H1 (cell line): Measurements from ENCODE around the gene ANKRD11. TPM values are rescaled to one million over a fixed set of nuclear protein-coding genes. Genes with fewer than 3 reads are reported as not detected.

ENCODE experiments used
- CTCF ChIA-PET: fragments of 300-600 bp; sonication (Branson Sonifier 250); formaldehyde crosslinking; loops from one replicate; lab custom pipeline; 2021; ENCODE audit not compliant: partially characterized antibody; lab: Charles Lee
- POLR2A ChIA-PET: fragments of 300-600 bp; sonication (Branson Sonifier 250); formaldehyde crosslinking; loops from one replicate; lab custom pipeline; 2021; ENCODE audit warnings: inconsistent platforms; ENCODE audit not compliant: partially characterized antibody; lab: Charles Lee
- DNase-seq, 2 experiments: peaks; one replicate each; pipeline versions ENCODE4 v3.0.0 to v3.0.0-alpha.2; 2010 to 2022; ENCODE audit warnings: low spot score in 2 of 2, low read depth in 1 of 2, mixed read lengths in 1 of 2
- FAIRE-seq: peaks from 2 replicates; lab custom pipeline; 2011; peaks lifted over from hg19 to GRCh38; lab: Jason Lieb, UNC
- H2AFZ ChIP-seq: 2 replicates; pipeline ENCODE4 v1.8.1; 2012; ENCODE audit warnings: low read length, inconsistent platforms
- H2AK5ac ChIP-seq: 2 replicates; pipeline ENCODE4 v1.6.1; 2013; ENCODE audit warnings: low read depth, low read length
- H2BK120ac ChIP-seq: replicated peaks from 2 replicates; pipeline ENCODE3; 2013; ENCODE audit warnings: low read depth, low read length, inconsistent platforms
- H2BK12ac ChIP-seq: 2 replicates; pipeline ENCODE4 v1.6.1; 2013; ENCODE audit warnings: low read depth, low read length
- H2BK15ac ChIP-seq: 2 replicates; pipeline ENCODE4 v1.6.1; 2013; ENCODE audit warnings: low read length
- H2BK20ac ChIP-seq: 2 replicates; pipeline ENCODE4 v1.6.1; 2013; ENCODE audit warnings: low read length
- H2BK5ac ChIP-seq: 2 replicates; pipeline ENCODE4 v1.6.1; 2013; ENCODE audit warnings: low read depth, low read length
- H3K14ac ChIP-seq: 2 replicates; pipeline ENCODE4 v1.6.1; 2013; ENCODE audit warnings: inconsistent platforms; ENCODE audit not compliant: insufficient read length
- H3K18ac ChIP-seq: 2 replicates; pipeline ENCODE4 v1.6.1; 2013; ENCODE audit warnings: low read length; ENCODE audit errors: extremely low read depth
- H3K23ac ChIP-seq: 2 replicates; pipeline ENCODE4 v1.6.1; 2013; ENCODE audit warnings: inconsistent platforms; ENCODE audit not compliant: insufficient read length
- H3K23me2 ChIP-seq: 2 replicates; pipeline ENCODE4 v1.6.1; 2013; ENCODE audit warnings: low read depth, low read length
- H3K27ac ChIP-seq: 2 replicates; pipeline ENCODE4 v1.6.1; 2011; ENCODE audit warnings: low read depth, low read length, inconsistent platforms
- H3K27me3 ChIP-seq, 4 experiments: replicated peaks in 1 of 4; 1 replicate in 1 of 4; 2 replicates in 3 of 4; pipeline versions ENCODE4 v1.6.1 to v1.8.1; 2011 to 2013; ENCODE audit warnings: low read length in 3 of 4, mild to moderate bottlenecking in 3 of 4, inconsistent platforms in 2 of 4, mixed read lengths in 2 of 4, moderate library complexity in 1 of 4; ENCODE audit not compliant: control insufficient read depth in 3 of 4, insufficient read depth in 3 of 4; ENCODE audit errors: extremely low read depth in 1 of 4
- H3K36me3 ChIP-seq, 4 experiments: 2 replicates each; pipeline versions ENCODE4 v1.6.1 to v1.8.1; 2011 to 2013; ENCODE audit warnings: mild to moderate bottlenecking in 4 of 4, low read length in 3 of 4, moderate library complexity in 2 of 4, control low read depth in 1 of 4, inconsistent platforms in 1 of 4; ENCODE audit not compliant: insufficient read depth in 4 of 4, control insufficient read depth in 2 of 4
- H3K4ac ChIP-seq: replicated peaks from 2 replicates; pipeline ENCODE3; 2013; ENCODE audit warnings: low read length, low read depth, mixed read lengths, inconsistent platforms; ENCODE audit not compliant: insufficient read length
- H3K4me1 ChIP-seq, 4 experiments: replicated peaks in 1 of 4; 1 replicate in 1 of 4; 2 replicates in 3 of 4; pipeline versions ENCODE4 v1.6.1 to v1.8.1; 2011 to 2013; ENCODE audit warnings: low read length in 3 of 4, inconsistent platforms in 2 of 4, mixed read lengths in 1 of 4; ENCODE audit not compliant: insufficient read depth in 4 of 4, control insufficient read depth in 3 of 4
- H3K4me2 ChIP-seq, 2 experiments: 2 replicates each; pipeline versions ENCODE4 v1.6.1 to v1.8.1; 2011 to 2013; ENCODE audit warnings: low read depth in 2 of 2, low read length in 2 of 2, control low read depth in 1 of 2, inconsistent platforms in 1 of 2, mild to moderate bottlenecking in 1 of 2; ENCODE audit not compliant: insufficient read depth in 1 of 2
- H3K4me3 ChIP-seq, 4 experiments: fragments of 200-600, 300-600 bp in 1 of 4; sonication (generic), shearing (Covaris generic), sonication (Bioruptor Twin) in 1 of 4; 2 replicates each; pipeline versions ENCODE4 v1.5.1 to v1.8.1; 2011 to 2016; ENCODE audit warnings: low read length in 4 of 4, low read depth in 3 of 4, control low read depth in 2 of 4, inconsistent platforms in 2 of 4, mild to moderate bottlenecking in 2 of 4, mixed read lengths in 1 of 4, moderate library complexity in 1 of 4; ENCODE audit not compliant: insufficient read depth in 2 of 4; ENCODE audit errors: extremely low read depth in 1 of 4
- H3K56ac ChIP-seq: replicated peaks from 2 replicates; pipeline ENCODE3; 2013; ENCODE audit warnings: low read depth, mild to moderate bottlenecking, mixed read lengths, low read length, inconsistent platforms; ENCODE audit not compliant: insufficient read length
- H3K79me1 ChIP-seq: 2 replicates; pipeline ENCODE4 v1.6.1; 2013; ENCODE audit warnings: low read depth, low read length, control low read depth
- H3K79me2 ChIP-seq, 2 experiments: 2 replicates each; pipeline versions ENCODE4 v1.6.1 to v1.8.1; 2012 to 2013; ENCODE audit warnings: low read length in 2 of 2, mild to moderate bottlenecking in 2 of 2, inconsistent platforms in 1 of 2; ENCODE audit not compliant: insufficient read depth in 2 of 2, control insufficient read depth in 1 of 2
- H3K9ac ChIP-seq, 4 experiments: replicated peaks in 1 of 4; 1 replicate in 1 of 4; 2 replicates in 3 of 4; pipeline versions ENCODE4 v1.6.1 to v1.8.1; 2011 to 2013; ENCODE audit warnings: low read depth in 3 of 4, low read length in 3 of 4, control low read depth in 2 of 4, mild to moderate bottlenecking in 2 of 4, moderate library complexity in 2 of 4, inconsistent platforms in 1 of 4; ENCODE audit errors: extremely low read depth in 1 of 4
- H3K9me3 ChIP-seq, 2 experiments: 2 replicates each; pipeline versions ENCODE4 v1.6.1 to v1.8.1; 2012 to 2013; ENCODE audit warnings: mild to moderate bottlenecking in 2 of 2, moderate library complexity in 2 of 2, control low read depth in 1 of 2, inconsistent platforms in 1 of 2, low read depth in 1 of 2, low read length in 1 of 2, mixed read lengths in 1 of 2; ENCODE audit not compliant: insufficient read depth in 2 of 2
- H4K20me1 ChIP-seq, 2 experiments: replicated peaks in 1 of 2; 2 replicates each; pipeline versions ENCODE3 to v1.8.1; 2011 to 2013; ENCODE audit warnings: inconsistent platforms in 2 of 2, low read length in 2 of 2, mild to moderate bottlenecking in 1 of 2; ENCODE audit not compliant: insufficient read depth in 2 of 2, control insufficient read depth in 1 of 2
- H4K5ac ChIP-seq: 2 replicates; pipeline ENCODE4 v1.6.1; 2013; ENCODE audit warnings: low read length, low read depth, mixed read lengths, inconsistent platforms; ENCODE audit not compliant: insufficient read length
- H4K8ac ChIP-seq: 2 replicates; pipeline ENCODE4 v1.8.0; 2013; ENCODE audit warnings: mild to moderate bottlenecking, moderate library complexity, low read length, inconsistent platforms; ENCODE audit not compliant: insufficient read depth; ENCODE audit errors: extremely low read depth
- H4K91ac ChIP-seq: replicated peaks from 2 replicates; pipeline ENCODE3; 2013; ENCODE audit warnings: low read length, mixed read lengths, inconsistent platforms; ENCODE audit not compliant: insufficient read length
- CBX5 ChIP-seq: fragments of 300-800, 300-1000 bp; sonication (generic); IDR thresholded peaks from 2 replicates; pipeline ENCODE4 v1.7.1; 2016; ENCODE audit warnings: antibody characterized with exemption, low read length, low read depth
- CEBPB ChIP-seq: IDR thresholded peaks from 2 replicates; pipeline ENCODE4 v1.6.1; 2012; ENCODE audit warnings: low read depth, low read length
- whole genome bisulfite sequencing, 2 experiments: shearing (Covaris generic) in 1 of 2; methylation state at CpG; one replicate each; pipeline versions ENCODE4 v1.1.6 to v1.1.7; 2013 to 2015; ENCODE audit warnings: low lambda C conversion rate in 2 of 2, mixed read lengths in 2 of 2, inconsistent platforms in 1 of 2, low coverage in 1 of 2, missing lambda C conversion rate in 1 of 2; ENCODE audit not compliant: insufficient replicate concordance in 2 of 2, insufficient coverage in 1 of 2, insufficient read length in 1 of 2; ENCODE audit errors: extremely low coverage in 1 of 2, missing lambda C conversion rate in 1 of 2; 5-methylcytosine and 5-hydroxymethylcytosine counted together
- polyA plus RNA-seq, 7 experiments: library from polyadenylated mRNA; depleted of rRNA in 3 of 7; stranded (reverse) in 5 of 7; unstranded in 2 of 7; fragments of >200 nt in 5 of 7; fragments of 200-250 nt in 2 of 7; gene quantifications; 1 replicate in 5 of 7; 2 replicates in 1 of 7; 4 replicates in 1 of 7; pipeline versions ENCODE4 v1.2.1 to v1.2.3, GENCODE V29; 2011 to 2013; ENCODE audit warnings: missing spikeins in 2 of 7, mixed read lengths in 2 of 7
- total RNA-seq: library from RNA; stranded (reverse); fragmentation: NEBNext Ultra II Directional; extraction: Animal tissue kit (Norgen Biotek cat#: 25700); gene quantifications from 2 replicates; pipeline ENCODE4 v1.2.1, GENCODE V29; 2021
- TF ChIP-seq, protein P1 (sequence below), 3 experiments: IDR thresholded peaks; 1 replicate in 2 of 3; 2 replicates in 1 of 3; pipeline versions ENCODE4 v1.5.1 to v1.6.1; 2011; ENCODE audit warnings: low read length in 3 of 3, mild to moderate bottlenecking in 3 of 3, inconsistent platforms in 2 of 3, low read depth in 1 of 3, moderate library complexity in 1 of 3; ENCODE audit not compliant: insufficient read depth in 1 of 3; ENCODE audit errors: control extremely low read depth in 1 of 3
- TF ChIP-seq, protein P2 (sequence below): IDR thresholded peaks from 2 replicates; pipeline ENCODE4 v1.6.1; 2012; ENCODE audit warnings: inconsistent platforms

Gene ANKRD11
- total and polyA plus RNA-seq, 2 of the 8 experiments (the other 6 are each of a cell fraction or from before 2014, with no cell fraction given): 46.5 to 142 TPM

DNA sequence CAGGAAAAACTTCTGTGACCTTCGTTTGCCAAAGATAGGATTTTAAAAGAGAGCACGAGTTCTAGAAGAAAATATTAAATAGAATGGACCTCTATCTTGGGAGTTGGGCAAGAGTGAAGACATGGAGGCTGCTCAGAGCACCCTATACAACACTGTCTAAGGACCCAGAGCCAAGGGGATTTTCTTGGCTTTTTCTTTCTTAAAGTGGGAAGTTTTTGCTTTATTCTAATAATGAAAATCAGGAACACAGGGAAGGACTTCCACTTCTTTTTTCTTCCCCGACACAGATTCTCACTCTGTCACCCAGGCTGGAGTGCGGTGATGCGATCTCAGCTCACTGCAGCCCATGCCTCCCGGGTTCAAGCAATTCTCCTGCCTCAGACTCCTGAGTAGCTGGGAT, 178.7 kb downstream of the ANKRD11 start:
- H2BK5ac ChIP-seq: no peak overlapping the region
- CTCF ChIA-PET: interaction anchor here (2.6 to 4.0 kb wide), 3 partner anchors 15 to 23 kb away, joined by 12 to 14 read pairs (median 13); no protein-coding TSS in a partner anchor
- TF ChIP-seq, protein P1, sequence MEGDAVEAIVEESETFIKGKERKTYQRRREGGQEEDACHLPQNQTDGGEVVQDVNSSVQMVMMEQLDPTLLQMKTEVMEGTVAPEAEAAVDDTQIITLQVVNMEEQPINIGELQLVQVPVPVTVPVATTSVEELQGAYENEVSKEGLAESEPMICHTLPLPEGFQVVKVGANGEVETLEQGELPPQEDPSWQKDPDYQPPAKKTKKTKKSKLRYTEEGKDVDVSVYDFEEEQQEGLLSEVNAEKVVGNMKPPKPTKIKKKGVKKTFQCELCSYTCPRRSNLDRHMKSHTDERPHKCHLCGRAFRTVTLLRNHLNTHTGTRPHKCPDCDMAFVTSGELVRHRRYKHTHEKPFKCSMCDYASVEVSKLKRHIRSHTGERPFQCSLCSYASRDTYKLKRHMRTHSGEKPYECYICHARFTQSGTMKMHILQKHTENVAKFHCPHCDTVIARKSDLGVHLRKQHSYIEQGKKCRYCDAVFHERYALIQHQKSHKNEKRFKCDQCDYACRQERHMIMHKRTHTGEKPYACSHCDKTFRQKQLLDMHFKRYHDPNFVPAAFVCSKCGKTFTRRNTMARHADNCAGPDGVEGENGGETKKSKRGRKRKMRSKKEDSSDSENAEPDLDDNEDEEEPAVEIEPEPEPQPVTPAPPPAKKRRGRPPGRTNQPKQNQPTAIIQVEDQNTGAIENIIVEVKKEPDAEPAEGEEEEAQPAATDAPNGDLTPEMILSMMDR (IDR thresholded peaks at IDR 0.05; ENCODE audit: control extremely low read depth in 1 of 3, insufficient read depth in 1 of 3, low read depth in 1 of 3, low read length in 3 of 3): no peak
- TF ChIP-seq CEBPB: no peak
- TF ChIP-seq, protein P2, sequence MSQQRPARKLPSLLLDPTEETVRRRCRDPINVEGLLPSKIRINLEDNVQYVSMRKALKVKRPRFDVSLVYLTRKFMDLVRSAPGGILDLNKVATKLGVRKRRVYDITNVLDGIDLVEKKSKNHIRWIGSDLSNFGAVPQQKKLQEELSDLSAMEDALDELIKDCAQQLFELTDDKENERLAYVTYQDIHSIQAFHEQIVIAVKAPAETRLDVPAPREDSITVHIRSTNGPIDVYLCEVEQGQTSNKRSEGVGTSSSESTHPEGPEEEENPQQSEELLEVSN: no peak
- no peak for TF ChIP-seq CBX5

More for the DNA sequence above, 178.7 kb downstream of the ANKRD11 start:
- Histone ChIP-seq H3K79me1 (peaks cover 47% of the 10 kb centered on the region), H2BK12ac (no peak overlapping the region), H3K36me3 (peaks cover 2 to 8% (median 3%) of the 10 kb centered on the region in 4 experiments; a peak in 6 of 8 replicates), H2BK15ac (no peak overlapping the region), H2AK5ac (no peak overlapping the region), H3K23ac (no peak overlapping the region), H3K79me2 (peaks cover 5 to 100% of the 10 kb centered on the region in 2 experiments; a peak in 3 of 4 replicates), H4K5ac (no peak overlapping the region), H2BK20ac (no peak overlapping the region), H3K14ac (no peak overlapping the region), H4K8ac (no peak overlapping the region), H3K18ac (no peak overlapping the region), H4K91ac (no peak overlapping the region), H3K23me2 (no peaks in the 10 kb centered on the region), H3K4me2 (no peak overlapping the region), H3K4ac (no peak overlapping the region), H3K27me3 (no peaks in the 10 kb centered on the region), H3K56ac (no peak overlapping the region), H3K4me3 (no peak overlapping the region), H3K9me3 (no peaks in the 10 kb centered on the region), H2BK120ac (no peak overlapping the region), H4K20me1 (peaks cover 36 to 70% of the 10 kb centered on the region in 2 experiments), H3K9ac (no peak overlapping the region), H3K27ac (no peak overlapping the region), H2AFZ (no peak overlapping the region), H3K4me1 (peaks cover 0 to 20% (median 5%) of the 10 kb centered on the region in 4 experiments; a peak in 5 of 7 replicates)
- 87% methylated on average over 6 of the region's 6 CpGs; no CpG with 5 or more reads in 1 of the 2 experiments for WGBS, 2 experiments
- POLR2A ChIA-PET: interaction anchor here (1.2 to 1.5 kb wide), 2 partner anchors 11 to 178 kb away, joined by 3 to 5 read pairs; no protein-coding TSS in a partner anchor
- no peak for DNase-seq
- FAIRE-seq: no peak
